NCI-H510A (cell line): ENCODE data around the gene LRMDA.
"Not testable (repeated sequence)": the region's sequence is repeated elsewhere in the genome, so short reads cannot be mapped to it uniquely, and the experiment has no call there.

Experiments
- DNase-seq: peaks from one replicate; lab custom pipeline; 2025; lab: John Stamatoyannopoulos, UW

The LRMDA gene

DNA sequence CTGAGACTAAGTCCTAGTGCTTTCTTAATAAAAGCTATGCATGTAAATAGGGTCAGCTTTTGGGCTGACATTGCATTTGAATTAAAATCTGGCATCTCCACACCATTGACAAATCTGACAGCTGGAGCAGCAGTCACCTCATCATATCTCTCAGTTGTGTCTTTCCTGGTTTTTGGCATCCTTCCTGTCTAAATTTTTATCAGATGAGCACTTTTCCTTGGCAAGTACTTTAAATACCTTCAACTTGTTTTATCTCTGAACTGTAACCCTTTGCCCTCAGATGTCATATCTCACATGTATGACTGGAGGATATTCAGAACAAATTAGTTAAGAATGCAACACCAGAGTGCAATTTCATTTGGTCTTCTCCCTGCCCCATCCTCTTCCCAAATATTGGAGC is 1066.2 kb downstream of the LRMDA start:
- DNase-seq, result no peak

DNA sequence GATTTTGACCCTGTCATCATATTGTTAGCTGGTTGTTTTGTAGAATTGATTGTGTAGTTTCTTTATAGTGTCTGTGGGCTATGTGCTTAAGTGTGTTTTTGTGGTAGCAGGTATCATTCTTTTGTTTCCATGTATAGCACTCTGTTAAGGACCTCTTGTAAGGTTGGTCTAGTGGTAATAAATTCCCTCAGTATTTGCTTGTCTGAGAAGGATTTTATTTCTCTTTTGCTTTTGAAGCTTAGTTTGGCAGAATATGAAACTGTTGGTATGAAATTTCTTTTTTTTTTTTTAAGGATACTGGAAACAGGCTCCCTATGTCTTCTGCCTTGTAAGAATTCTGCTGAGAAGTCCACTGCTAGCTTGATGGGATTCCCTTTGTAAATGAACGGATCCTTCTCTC is 1073.4 kb downstream of the LRMDA start:
- DNase-seq, result no peak

DNA sequence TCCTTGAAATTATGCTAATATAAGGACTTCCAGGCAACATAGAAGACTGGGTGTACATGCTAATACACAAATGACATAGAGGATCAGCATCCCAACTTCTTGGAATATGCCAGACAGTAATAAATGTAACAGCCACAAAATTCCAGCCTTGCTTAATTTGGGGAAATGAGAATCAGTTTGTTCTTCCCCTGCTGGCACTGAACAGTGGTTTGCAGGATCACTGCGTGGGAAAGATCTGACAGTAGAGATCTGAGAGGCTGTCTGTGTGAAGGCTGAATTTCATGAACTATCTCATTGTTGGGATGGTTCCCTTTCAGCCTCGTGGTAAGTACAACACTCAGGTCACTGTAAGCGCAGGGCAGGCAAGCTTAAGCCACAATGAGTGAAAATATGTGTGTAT is 1078.0 kb downstream of the LRMDA start:
- DNase-seq, result no peak

DNA sequence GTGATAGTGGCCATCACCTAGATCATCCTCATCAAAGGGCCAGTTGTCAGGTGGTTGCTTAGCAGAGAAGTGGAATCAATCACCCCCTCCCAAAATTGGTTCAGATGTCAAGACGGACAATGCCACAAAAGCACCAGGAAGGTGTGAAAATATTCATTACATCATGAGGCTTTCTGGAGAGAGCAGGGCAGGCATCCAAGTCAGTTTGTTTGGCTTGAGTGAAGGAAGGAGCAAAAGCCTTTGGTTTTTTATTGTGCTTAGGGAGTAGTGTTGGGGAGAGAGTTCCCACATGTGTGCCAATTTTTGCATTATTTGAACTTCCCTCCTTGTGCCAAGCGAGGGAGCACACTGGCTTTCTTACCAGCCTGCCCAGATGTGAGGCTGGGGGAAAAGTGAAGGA is 1082.9 kb downstream of the LRMDA start:
- no peak for DNase-seq

DNA sequence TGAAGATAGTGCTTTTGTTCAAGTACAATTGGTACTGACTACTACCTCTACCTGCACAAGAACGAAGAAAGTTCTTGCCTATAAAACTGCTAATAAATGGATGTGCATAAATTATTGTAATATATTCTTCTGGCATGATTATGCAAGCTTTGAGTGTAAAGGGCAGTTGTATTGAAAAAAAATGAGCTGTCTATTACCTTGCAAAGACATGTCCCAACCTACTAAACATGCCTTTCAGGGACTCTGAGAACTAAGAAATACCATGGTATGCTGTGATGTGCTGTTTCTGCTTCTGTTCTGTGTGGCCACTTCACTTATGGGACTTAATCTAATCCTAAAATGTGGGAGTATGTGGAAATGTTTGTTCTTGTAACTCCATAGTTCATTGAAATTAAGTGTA is 1083.4 kb downstream of the LRMDA start:
- DNase-seq, result no peak

DNA sequence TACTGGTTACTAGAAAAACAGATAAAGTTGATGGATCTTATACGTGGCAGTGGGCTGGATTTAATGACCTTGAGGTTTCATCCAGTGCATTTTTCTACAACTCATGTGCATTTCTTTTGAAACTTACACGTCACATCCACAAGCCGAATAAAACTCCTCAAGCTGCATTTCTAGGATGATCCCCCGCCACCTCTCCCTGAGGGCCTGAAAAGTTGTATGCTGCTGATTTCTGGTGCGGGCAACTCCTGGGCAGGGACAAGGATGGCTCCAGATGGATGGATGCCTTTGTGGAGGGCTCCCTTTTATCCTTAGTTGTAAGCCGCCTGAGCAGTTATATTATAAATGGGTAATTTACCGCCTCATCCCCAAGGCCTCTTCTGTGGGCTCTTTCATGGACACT is 1091.1 kb downstream of the LRMDA start:
- no peak for DNase-seq

DNA sequence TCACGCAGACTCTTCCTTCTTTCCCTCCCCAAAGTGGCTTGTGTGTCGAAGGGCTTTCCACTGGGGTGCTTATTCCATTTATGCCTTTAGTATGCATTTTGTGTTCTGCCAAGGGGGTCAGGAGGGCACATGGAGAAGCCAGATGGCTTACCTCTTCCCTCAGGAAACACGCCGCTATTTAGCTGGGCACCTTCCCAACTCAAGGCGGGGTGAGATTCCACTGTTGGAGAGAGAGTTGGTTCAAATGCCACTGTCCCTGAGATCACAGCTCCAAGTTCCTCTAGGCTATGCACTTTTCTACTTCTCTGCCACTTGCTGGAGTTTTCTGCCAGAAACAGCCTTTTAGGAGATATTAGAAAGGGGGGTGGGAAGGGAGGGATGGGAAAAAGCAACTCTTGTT is 1091.8 kb downstream of the LRMDA start:
- DNase-seq, result no peak

DNA sequence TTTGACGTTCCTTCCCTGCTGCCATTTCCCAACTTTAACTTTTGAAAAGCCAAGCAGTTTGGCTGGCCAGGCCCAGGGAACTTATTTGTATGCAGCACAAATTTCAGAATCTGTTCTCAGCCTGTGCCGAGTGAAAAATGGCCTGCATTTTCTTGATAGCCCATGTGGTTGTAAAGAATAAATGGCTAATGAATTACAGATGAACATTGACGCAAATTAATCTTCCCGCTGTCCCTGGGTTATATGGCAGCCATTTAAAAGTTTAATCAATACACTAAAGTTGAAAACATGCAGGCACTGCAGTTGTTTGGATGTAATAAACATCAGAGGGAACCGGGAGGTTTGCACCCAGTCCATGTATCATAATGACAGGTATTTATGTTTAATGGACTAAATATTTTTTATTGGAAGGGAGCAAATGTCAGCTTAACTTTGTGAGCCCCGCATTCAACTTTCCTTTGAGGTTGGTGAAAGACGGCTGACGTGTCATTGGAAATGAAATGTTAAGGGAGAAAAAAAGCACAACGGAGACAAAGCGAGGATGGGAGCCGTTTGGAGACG is 1092.4 kb downstream of the LRMDA start:
- no peak for DNase-seq

DNA sequence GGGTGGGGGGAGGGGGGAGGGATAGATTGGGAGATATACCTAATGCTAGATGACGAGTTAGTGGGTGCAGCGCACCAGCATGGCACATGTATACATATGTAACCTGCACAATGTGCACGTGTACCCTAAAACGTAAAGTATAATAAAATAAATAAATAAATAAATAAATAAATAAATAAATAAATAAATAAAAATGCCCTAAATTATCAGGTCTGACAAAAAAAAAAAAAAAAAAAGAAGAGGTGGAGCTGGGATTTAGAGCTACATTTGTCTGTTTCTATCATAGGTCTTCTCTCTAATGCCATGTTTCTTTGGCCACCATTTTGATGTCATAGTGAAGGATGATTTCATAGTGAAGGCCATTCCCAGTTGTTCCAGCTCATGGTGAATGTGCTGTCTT is 1095.4 kb downstream of the LRMDA start:
- not testable (repeated sequence) for DNase-seq

DNA sequence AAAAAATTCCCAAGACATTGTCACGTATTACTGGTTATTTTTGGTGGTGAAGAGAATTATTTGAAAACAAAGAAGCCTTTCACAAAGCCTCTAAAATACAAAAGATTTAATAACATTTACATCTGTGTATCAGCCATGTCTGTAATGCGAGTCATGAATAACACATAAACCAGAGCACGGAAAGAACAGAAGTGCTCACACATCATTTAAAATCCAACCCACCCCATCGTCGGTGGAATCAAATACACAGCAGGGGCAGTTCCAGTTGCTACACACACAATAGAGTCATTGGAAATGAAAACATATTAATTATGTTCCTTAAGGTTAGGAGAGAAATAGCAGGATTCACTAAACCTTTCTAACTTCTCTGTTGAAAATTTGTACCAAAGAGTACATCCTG is 1108.9 kb downstream of the LRMDA start:
- no peak for DNase-seq

DNA sequence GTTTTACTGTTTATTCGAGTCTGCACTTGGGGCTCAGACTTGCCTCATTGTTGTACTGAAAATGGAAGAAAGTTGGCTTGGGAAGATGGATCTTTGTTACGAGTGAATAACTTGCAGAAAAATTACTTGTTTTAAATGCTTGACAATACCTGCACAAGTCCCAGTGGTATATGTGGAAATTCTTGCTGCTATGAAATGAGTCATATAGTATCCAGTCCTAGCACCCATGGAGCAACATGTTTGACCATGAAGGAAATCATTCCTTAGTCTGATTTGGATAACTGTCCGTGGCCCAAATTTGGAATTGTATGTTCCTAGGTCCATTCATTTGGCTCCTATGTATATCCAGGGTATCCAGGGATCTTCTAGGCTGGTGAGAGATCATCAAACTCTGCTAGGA is 1109.4 kb downstream of the LRMDA start:
- no peak for DNase-seq

DNA sequence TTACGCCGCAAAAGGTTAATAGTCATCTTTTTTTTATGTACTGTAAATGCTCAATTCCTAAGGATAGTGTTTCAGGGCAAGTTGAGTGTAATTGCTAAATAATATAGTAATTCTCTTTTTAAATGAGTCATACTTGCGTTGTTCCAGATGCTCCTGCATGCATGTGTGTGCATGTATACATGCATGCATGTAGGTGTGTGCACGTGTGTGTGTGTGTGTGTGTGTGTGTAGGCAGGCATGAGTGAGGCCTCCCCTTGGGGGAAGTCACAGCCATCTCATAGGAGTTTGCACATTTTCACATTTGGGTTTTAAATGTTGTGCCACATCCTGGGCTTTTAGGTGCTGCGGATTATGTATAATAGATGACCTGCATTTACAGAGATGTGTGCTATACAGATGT is 1110.4 kb downstream of the LRMDA start:
- no peak for DNase-seq

DNA sequence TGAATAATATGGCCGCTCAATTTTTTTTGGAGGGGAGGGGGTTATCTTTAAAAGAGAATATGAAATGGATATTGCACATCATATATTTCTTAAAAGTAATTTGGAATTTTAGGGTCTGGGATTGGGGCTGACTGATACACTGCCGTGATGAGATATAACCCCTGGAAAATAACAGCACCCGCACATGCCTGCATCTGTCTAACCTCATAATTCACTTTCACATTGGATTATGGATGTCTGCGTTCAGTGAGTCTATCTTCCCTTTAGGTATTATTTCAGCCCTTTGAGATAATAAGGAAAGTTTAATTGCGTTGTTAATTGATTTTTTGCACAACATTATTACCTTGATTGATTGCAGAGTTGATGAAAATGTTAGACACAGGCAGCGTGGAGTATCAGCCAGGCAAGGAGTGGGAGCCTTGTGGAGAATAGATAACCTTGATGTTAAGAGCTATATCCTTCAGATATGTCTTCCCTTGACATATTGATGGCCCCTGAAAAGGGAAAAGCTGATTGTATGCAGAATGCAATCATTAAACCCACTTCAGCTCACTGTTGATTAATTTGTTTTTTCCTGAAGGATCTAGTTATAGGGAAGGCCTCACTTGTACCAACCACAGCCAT is 1111.0 kb downstream of the LRMDA start:
- no peak for DNase-seq

DNA sequence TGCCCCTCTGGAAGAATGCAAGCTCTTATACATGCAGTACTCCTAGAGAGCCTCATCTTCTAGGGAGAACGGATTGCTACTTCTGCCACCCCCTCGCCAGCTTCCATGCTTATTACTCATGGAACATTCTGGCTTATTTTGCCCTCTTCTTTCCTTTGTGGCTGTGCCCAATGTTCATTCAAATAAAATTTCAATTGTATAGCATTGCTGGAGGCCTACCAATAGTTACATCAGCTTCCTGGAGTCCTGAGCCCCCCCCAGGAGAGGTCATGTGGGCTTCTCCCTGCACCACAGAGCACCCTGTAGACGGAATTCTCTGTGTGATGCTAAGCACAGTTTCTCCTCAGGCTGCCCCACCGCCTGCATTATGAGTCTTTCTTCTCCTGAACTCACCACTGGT is 1112.2 kb downstream of the LRMDA start:
- DNase-seq, result no peak

DNA sequence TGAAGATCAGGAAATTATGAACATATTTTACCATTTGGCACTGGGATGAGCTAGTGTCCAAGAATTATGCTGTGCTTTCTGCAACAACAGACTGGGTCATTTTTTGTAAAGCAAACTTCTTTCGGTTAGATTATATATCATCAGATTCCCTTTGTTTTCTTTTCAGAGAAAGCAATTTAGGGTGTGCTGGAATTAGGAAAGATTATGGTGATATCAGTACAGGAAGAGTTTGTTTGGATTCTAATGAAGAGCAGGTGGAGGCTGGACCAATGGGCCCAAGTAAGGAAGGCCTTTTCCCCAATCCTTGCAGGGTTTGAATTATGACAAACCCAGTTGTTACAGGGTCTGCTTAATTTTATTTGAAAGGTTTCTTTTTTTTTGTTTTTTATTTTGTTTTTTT is 1113.4 kb downstream of the LRMDA start:
- DNase-seq, result no peak

DNA sequence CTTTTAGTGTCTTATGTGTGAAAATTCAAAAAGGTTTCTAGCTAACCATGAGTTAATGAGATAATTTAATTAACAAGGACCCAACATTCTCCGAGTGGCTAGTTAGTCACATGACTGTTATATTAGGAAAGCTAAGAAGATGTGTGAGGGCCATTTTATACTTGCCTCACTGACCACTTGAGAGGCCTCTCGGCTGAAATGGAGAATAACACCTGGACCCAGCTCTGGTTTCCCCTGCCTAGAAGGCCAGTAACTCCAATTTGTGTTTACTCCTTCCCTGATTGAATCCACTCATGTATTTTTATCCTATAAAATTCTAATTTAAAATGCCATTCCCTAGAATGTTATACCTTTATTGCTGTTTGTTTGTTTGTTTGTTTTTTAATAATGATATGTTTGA is 1115.0 kb downstream of the LRMDA start:
- DNase-seq, result peak; percentile 39

DNA sequence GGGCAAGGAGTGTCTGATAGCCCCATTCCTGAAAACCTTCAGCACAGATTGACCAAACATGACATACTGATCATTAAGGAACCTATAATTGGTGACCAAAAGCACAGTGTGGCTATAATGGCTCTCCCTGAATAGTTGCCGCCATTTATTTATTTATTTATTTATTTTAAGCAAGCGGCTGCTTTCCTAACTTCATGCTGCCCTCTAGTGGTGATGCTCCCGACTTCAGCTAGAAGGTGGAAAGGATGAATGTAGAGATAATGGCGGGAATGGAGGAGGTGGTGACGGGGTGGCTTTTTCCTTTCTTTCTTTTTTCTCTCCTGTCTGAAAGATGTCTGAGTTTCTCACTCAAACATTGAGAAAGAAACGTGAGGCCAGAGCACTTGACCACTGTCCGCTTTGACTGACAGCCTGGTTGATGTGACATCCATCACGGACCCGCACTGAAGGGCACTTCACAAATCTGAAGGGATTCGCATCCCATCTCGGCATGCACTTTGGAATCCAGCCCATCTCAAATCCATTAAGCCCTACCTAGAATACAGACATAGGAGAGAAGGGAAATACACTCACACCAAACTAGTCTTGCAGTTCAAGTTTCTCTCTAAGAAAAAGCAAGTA is 1116.0 kb downstream of the LRMDA start:
- DNase-seq, result peak; percentile 49

DNA sequence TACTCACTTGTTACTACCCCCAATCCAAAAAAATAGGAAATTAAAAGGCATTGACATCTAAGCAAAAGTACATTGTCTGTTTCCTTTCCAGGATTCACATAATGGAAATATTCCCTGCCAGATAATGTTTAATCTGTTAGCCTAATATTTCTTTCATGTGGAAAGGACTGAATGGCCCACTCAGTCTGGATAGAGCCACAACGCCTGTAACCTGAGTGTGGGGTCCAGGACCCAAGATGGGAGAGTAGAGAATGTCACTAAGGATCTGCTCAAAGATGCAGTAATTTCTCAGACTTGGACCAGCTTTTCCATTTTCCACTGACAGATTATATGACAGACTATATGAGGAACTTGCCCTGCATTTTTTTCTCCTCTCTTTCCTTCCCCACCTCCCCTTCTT is 1117.3 kb downstream of the LRMDA start:
- DNase-seq, result no peak

DNA sequence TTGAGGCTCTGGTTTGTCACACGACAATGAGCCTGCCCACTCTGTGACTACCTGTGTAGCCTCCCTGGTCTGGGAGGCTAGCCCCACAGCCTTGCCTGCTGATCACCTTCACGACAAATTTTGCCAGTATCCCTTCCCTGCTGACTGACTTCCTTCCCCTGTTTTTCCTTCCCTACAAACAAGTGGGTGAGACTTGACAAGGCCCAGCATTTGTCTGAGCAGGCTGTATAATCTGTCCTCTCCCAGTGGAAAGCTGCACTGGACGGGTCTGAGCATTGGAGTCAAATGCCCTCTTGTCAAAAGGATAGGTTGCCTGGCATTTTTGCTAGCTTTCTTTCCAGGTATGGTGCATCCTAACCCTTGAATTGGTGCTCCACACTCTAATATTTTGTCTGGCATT is 1117.7 kb downstream of the LRMDA start:
- DNase-seq, result no peak

DNA sequence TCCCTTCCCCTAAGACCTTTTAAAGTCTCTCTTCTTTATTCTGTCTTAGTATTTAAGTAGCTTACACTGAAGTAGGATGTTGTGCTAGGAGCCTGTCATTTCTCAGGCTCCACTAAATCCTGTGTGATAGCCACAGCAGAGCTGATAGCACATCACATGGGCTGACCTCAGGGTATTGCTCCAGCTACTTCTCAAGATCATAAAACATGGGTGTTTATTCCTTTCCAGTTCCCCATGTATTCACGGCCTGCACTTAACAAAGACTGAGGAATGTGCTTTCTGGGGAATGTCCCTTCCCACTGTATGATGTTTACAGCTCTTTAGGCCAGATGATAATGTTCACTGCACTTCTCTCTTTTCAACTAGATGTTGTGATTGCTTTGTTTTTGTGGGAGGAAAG is 1119.4 kb downstream of the LRMDA start:
- DNase-seq, result no peak

DNA sequence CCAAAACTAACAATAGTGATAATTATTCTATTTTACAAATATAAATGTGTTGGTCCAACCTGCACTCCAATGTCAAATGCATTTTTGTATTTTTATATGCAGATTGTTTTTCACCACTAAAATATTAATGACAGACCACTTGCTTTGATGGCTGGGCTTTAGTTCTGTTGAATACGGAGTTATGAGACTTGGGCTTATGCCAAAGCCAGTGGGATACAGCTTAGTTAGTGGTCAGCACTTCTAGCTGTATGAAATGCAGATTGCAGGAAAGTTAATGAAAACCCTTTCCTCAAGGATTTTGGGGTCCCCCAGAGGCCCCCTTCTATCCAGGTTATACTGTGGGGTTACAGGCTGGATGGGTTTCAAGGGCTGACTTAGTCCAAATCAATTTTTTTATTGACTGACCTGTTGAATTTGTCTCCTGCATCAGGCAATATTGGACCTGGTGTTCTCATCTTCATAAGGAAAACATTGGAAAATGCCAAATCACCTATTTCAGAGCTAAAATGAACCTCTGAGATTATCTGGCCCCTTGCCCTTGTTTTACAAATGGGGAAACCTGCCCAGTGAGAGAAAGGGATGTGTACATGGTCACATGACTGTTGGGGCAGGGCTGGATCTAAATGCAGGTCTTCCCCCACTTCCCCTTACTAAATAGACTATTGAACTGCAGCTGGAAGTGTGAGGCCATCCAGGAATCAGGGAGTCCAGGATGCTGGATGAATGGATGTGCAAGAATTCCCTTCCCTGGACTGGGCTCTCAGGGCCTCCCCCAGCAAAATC is 1120.9 kb downstream of the LRMDA start:
- no peak for DNase-seq

DNA sequence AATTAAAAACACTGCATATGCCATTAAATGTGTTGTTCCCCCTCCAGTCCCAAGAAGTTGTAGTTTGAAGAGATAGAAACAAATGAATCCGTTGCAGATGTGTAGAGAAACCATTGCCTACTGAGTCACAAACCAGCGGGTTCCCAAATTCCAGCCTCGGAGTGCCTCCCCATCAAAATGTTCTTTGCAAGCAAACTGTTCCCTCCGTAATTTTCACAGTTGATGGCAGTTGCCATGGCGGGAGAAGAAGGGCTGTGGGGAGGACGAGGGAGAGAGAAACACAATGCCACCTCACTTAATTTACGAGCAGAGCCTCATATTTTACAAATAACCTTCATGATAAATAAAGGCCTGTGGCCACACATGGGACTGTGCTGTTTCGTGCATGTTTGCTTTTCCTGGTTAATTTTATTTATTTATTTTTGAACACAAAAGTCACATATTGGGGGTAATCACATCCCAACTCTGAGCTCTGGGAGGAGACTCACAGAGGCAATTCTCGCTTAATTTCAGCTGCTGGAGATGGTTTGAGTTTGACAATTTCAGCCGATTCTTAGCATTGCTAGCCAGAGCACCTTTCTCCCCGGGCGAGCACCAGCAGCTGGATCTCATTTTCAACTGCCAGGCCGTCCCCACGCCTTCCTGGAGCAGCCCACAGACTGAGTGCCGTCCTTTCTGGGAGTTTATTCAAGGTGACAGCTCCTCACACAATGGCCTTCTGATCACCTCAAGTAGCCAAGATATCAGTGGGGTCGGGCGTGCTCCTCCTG is 1122.0 kb downstream of the LRMDA start:
- no peak for DNase-seq

DNA sequence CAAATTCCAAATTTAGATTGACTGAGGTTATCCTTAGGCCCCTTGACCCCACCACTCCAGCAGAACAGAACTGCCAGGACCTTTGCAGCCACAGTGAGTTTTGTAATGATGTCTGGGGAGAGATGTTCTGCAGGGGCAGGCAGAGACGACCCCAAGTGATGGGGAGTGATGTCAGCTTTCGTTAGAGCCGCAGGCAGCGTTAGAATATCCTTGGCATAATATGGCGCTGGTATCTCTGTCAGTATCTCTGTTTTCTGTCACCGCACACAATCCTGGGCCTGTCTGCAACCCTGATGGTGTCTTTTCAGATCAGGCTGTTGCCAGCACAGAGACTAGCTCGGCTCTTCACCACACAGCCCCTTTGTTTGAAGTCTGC is 1122.6 kb downstream of the LRMDA start:
- no peak for DNase-seq
